Sciatic nerve (tissue), 2 donors: Measurements from ENCODE around the gene ELK4. TPM values are rescaled to one million over a fixed set of nuclear protein-coding genes. Genes with fewer than 3 reads are reported as not detected.
A peak's percentile ranks its signal among the peaks of the same experiment; 100 is the strongest.

ENCODE experiments used
- ATAC-seq: fragments of 200-7000 bp; cut with Tn5 transposase; one replicate; pipeline ENCODE4 v1.9.1; 2020; ENCODE audit warnings: mild to moderate bottlenecking, moderate library complexity
- DNase-seq: peaks from one replicate; pipeline ENCODE4 v3.0.0-alpha.2; 2020; ENCODE audit warnings: low spot score
- intact Hi-C: fragments of 100-400 bp; cut with DNase I; formaldehyde crosslinking; loops from one replicate; pipeline ENCODE4 v1.14.2; 2022
- total RNA-seq: library from RNA; stranded (reverse); fragmentation: NEBNext Ultra II Directional; extraction: Animal tissue kit (Norgen Biotek cat#: 25700); gene quantifications from one replicate; pipeline ENCODE4 v1.2.1, GENCODE V29; 2021
- donor health status: DM: no; HTN: no; CAD: no.
- donor health status: DM: no; HTN: no; CAD: no.

The ELK4 gene
- total RNA-seq, 1 donor from 2014 or later, result 72.1 TPM

- peak; percentile 26 for DNase-seq
- intact Hi-C loops, result loop anchor here (5.0 kb wide), 1 partner anchor 62 kb away; no protein-coding TSS in a partner anchor
- ATAC-seq, result no peak
These were observed 42.8 kb downstream of the ELK4 start for GRCh38 chr1:205589046-205589445.

GRCh38 chr1:205588636-205589035, 43.2 kb downstream of the ELK4 start:
- DNase-seq (peak; percentile 58), ATAC-seq (no peak)
- intact Hi-C loops, result loop anchor here (5.0 kb wide), 1 partner anchor 61 kb away; no protein-coding TSS in a partner anchor

- intact Hi-C loops, result loop anchor here (5.0 kb wide), 1 partner anchor 60 kb away; no protein-coding TSS in a partner anchor
- DNase-seq, result peak; percentile 44
- ATAC-seq, result no peak
These were observed 44.2 kb downstream of the ELK4 start for GRCh38 chr1:205587581-205587980.

GRCh38 chr1:205585835-205586785, 45.7 kb downstream of the ELK4 start:
- ATAC-seq, result no peak
- DNase-seq, result peak; percentile 41
- intact Hi-C loops, result loop anchor here (5.0 kb wide), 1 partner anchor 59 kb away; no protein-coding TSS in a partner anchor

GRCh38 chr1:205585169-205585834, 46.5 kb downstream of the ELK4 start:
- DNase-seq, result no peak
- intact Hi-C loops, result loop anchor here (5.0 kb wide), 1 partner anchor 58 kb away; no protein-coding TSS in a partner anchor
- no peak for ATAC-seq

GRCh38 chr1:205584732-205585131, 47.1 kb downstream of the ELK4 start:
- ATAC-seq (no peak), DNase-seq (peak; percentile 55)
- intact Hi-C loops, result loop anchor here (5.0 kb wide), 1 partner anchor 57 kb away; no protein-coding TSS in a partner anchor

GRCh38 chr1:205583461-205584130, 48.2 kb downstream of the ELK4 start:
- DNase-seq, result peak; percentile 41
- intact Hi-C loops, result no loop called here
- no peak for ATAC-seq

- DNase-seq, result peak; percentile 35
- intact Hi-C loops, result no loop called here
- ATAC-seq, result peak; percentile 31
These were observed 49.1 kb downstream of the ELK4 start for GRCh38 chr1:205582471-205583291.

GRCh38 chr1:205582046-205582445, 49.8 kb downstream of the ELK4 start:
- ATAC-seq (peak; percentile 11), DNase-seq (peak; percentile 25)
- intact Hi-C loops, result no loop called here

- DNase-seq, result peak; percentile 39
- ATAC-seq, result no peak
- intact Hi-C loops, result no loop called here
These were observed 50.4 kb downstream of the ELK4 start for GRCh38 chr1:205581321-205581980.

GRCh38 chr1:205580923-205581180, 51.0 kb downstream of the ELK4 start:
- ATAC-seq (no peak), DNase-seq (no peak)
- intact Hi-C loops, result no loop called here

- intact Hi-C loops, result no loop called here
- DNase-seq, result peak; percentile 43
- ATAC-seq, result no peak
These were observed 51.5 kb downstream of the ELK4 start for GRCh38 chr1:205580140-205580922.

- ATAC-seq (no peak), DNase-seq (no peak)
- intact Hi-C loops, result no loop called here
These were observed 52.1 kb downstream of the ELK4 start for GRCh38 chr1:205579711-205580110.

GRCh38 chr1:205578780-205579571, 52.8 kb downstream of the ELK4 start:
- ATAC-seq (no peak), DNase-seq (no peak)
- intact Hi-C loops, result no loop called here

GRCh38 chr1:205577874-205578658, 53.7 kb downstream of the ELK4 start:
- intact Hi-C loops, result no loop called here
- no peak for ATAC-seq
- peak; percentile 12 for DNase-seq
